ENCODE data around the gene CNNM4.

DNA sequence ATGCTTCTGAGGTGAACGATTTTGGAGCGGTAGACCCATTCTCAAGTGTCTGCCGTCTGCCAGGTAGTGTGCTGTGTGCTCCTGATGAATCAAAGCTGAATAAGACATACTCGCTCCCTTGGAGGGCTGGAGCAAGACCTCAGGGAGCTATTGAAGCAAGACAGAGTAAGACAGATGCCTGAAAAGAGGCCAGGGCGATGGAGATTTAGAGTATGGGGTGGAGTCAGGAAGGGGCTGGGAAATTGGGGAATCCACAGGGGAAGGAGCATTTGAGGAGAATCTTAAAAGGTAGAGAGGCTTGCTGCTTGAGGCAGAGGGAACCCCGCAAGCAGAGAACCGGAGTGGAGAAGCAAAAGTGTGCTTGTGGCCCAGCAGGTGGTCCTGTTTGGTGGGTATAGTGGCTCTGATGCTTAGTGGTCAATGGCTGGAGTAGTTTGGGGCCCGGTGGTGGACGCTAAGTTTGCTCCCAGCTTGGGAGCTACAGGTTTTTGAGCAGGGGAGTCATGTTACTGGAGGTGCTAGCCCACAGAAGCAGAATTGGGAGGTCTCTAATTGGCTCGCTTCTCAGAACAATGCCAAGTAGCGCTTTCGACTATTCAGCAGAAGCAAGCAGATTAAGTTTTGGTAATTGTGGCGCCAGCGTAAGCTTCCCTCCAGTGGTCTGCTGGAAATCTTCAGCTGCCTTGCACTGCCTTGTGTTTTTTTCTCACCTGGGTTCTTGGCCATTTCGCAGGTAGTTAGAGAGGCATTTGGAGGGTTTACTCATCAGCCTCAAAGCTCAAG is 2.0 kb downstream of the CNNM4 start:
- TF ChIP-seq CSDC2 (CRISPR knock-in tag; IDR thresholded peaks at IDR 0.05) (no peak), ISL1 (CRISPR knock-in tag; IDR thresholded peaks at IDR 0.05) (no peak)

Data from SK-N-SH treated with all-trans-retinoic acid at 6 μM for 48 hours (cell line).